ENCODE data around the gene MAGEB5.

DNA sequence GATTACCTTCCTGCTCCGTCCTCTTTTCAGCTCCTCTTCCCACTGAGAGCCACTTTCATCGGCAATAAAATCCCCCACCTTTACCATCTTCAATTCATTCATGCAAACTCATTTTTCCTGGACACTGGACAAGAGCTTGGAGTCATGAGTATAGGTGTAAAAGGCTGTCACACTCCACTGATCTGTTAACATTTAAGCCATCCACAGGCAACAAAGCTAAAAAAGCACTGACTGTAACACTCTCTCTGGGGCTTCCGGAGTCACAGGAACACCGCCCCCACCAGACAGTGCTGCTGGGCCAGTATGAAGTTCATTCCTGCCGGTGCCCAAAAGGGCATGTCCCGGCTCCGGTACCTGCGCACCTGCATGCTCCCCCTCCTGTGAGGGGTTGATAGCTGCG is 38.5 kb downstream of the MAGEB5 start:
- TF ChIP-seq, protein P1, sequence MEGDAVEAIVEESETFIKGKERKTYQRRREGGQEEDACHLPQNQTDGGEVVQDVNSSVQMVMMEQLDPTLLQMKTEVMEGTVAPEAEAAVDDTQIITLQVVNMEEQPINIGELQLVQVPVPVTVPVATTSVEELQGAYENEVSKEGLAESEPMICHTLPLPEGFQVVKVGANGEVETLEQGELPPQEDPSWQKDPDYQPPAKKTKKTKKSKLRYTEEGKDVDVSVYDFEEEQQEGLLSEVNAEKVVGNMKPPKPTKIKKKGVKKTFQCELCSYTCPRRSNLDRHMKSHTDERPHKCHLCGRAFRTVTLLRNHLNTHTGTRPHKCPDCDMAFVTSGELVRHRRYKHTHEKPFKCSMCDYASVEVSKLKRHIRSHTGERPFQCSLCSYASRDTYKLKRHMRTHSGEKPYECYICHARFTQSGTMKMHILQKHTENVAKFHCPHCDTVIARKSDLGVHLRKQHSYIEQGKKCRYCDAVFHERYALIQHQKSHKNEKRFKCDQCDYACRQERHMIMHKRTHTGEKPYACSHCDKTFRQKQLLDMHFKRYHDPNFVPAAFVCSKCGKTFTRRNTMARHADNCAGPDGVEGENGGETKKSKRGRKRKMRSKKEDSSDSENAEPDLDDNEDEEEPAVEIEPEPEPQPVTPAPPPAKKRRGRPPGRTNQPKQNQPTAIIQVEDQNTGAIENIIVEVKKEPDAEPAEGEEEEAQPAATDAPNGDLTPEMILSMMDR (IDR thresholded peaks at IDR 0.05), result no peak
- no peak for TF ChIP-seq POLR2A (IDR thresholded peaks at IDR 0.05)

All from Peyer's patch (tissue), 4 donors.